Glutamatergic neuron (in vitro differentiated cells): ENCODE data around the gene ACVR1C. TPM values are rescaled to one million over a fixed set of nuclear protein-coding genes. Genes with fewer than 3 reads are reported as not detected.
A peak's percentile ranks its signal among the peaks of the same experiment; 100 is the strongest.
"Not testable (repeated sequence)": the region's sequence is repeated elsewhere in the genome, so short reads cannot be mapped to it uniquely, and the experiment has no call there.

Experiments
- DNase-seq: peaks from one replicate; pipeline ENCODE4 v3.0.0; 2022
- H3K27ac Mint-ChIP-seq: one replicate; pipeline ENCODE4 v1.8.0; 2020; ENCODE audit warnings: mild to moderate bottlenecking, mixed read lengths, inconsistent platforms; ENCODE audit not compliant: unreplicated experiment
- H3K27me3 Mint-ChIP-seq: one replicate; pipeline ENCODE4 v1.8.0; 2020; ENCODE audit warnings: mild to moderate bottlenecking, moderate library complexity, mixed read lengths, inconsistent platforms; ENCODE audit not compliant: unreplicated experiment
- H3K36me3 Mint-ChIP-seq: one replicate; pipeline ENCODE4 v1.8.0; 2020; ENCODE audit warnings: mild to moderate bottlenecking, mixed read lengths, inconsistent platforms; ENCODE audit not compliant: unreplicated experiment
- H3K4me1 Mint-ChIP-seq: one replicate; pipeline ENCODE4 v1.8.0; 2020; ENCODE audit warnings: mild to moderate bottlenecking, low read depth, mixed read lengths, inconsistent platforms; ENCODE audit not compliant: unreplicated experiment
- H3K4me3 Mint-ChIP-seq: one replicate; pipeline ENCODE4 v1.8.0; 2020; ENCODE audit warnings: mild to moderate bottlenecking, mixed read lengths, inconsistent platforms; ENCODE audit not compliant: unreplicated experiment
- H3K9me3 Mint-ChIP-seq: one replicate; pipeline ENCODE4 v1.8.0; 2020; ENCODE audit warnings: mild to moderate bottlenecking, moderate library complexity, mixed read lengths, inconsistent platforms; ENCODE audit not compliant: unreplicated experiment
- total RNA-seq: library from RNA; stranded (reverse); fragmentation: NEBNext Ultra II Directional; extraction: Animal tissue kit (Norgen Biotek cat#: 25700); gene quantifications from one replicate; pipeline ENCODE4 v1.2.1, GENCODE V29; 2021; ENCODE audit not compliant: unreplicated experiment
- TF ChIP-seq, protein P1 (sequence below): fragments of 200-600 bp; sonication (generic); IDR thresholded peaks from one replicate; pipeline ENCODE4 v1.5.0; 2021; ENCODE audit not compliant: partially characterized antibody, unreplicated experiment

The ACVR1C gene
- total RNA-seq, 1 donor from 2014 or later, result 0.59 TPM

DNA sequence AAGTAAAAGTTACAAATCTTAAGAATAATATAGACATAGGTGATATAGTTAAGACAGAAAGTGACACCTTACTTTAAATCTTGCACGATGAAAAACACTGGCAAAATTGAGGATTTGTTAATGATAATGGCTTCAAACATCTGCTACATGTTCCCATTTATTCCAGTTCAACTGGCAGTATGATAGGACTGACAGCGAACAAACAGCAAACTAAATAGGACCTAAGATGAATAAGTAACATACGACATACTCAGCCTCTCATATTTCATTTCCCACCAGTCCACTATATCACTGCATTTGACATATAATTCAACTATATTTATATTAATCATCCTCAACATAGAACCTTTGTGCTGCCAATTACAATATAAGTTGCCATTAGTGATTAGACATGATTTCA lies 36.3 kb downstream of the ACVR1C start:
- no peak for DNase-seq
- peak overlapping the region; percentile 28 for H3K4me3 Mint-ChIP-seq
- peaks cover 14% of the 10 kb centered on the region for H3K4me1 Mint-ChIP-seq
- peaks cover 7% of the 10 kb centered on the region for H3K9me3 Mint-ChIP-seq
- peaks cover 3% of the 10 kb centered on the region for H3K27me3 Mint-ChIP-seq
- H3K36me3 Mint-ChIP-seq, result peaks cover 4% of the 10 kb centered on the region
- H3K27ac Mint-ChIP-seq, result peak overlapping the region; percentile 87
- TF ChIP-seq, protein P1, sequence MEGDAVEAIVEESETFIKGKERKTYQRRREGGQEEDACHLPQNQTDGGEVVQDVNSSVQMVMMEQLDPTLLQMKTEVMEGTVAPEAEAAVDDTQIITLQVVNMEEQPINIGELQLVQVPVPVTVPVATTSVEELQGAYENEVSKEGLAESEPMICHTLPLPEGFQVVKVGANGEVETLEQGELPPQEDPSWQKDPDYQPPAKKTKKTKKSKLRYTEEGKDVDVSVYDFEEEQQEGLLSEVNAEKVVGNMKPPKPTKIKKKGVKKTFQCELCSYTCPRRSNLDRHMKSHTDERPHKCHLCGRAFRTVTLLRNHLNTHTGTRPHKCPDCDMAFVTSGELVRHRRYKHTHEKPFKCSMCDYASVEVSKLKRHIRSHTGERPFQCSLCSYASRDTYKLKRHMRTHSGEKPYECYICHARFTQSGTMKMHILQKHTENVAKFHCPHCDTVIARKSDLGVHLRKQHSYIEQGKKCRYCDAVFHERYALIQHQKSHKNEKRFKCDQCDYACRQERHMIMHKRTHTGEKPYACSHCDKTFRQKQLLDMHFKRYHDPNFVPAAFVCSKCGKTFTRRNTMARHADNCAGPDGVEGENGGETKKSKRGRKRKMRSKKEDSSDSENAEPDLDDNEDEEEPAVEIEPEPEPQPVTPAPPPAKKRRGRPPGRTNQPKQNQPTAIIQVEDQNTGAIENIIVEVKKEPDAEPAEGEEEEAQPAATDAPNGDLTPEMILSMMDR, result no peak

- H3K27me3 Mint-ChIP-seq, result no peaks in the 10 kb centered on the region
- H3K4me3 Mint-ChIP-seq, result no peak overlapping the region
- DNase-seq, result no peak
- peaks cover 6% of the 10 kb centered on the region for H3K4me1 Mint-ChIP-seq
- no peak overlapping the region for H3K27ac Mint-ChIP-seq
- H3K9me3 Mint-ChIP-seq, result no peaks in the 10 kb centered on the region
- TF ChIP-seq, protein P1, result no peak
- no peaks in the 10 kb centered on the region for H3K36me3 Mint-ChIP-seq
These were observed 41.1 kb downstream of the ACVR1C start for GRCh38 chr2:157587576-157587975.

- Mint-ChIP-seq H3K27me3 (no peaks in the 10 kb centered on the region), H3K27ac (no peak overlapping the region)
These were observed 54.5 kb downstream of the ACVR1C start for GRCh38 chr2:157574165-157574564.

DNA sequence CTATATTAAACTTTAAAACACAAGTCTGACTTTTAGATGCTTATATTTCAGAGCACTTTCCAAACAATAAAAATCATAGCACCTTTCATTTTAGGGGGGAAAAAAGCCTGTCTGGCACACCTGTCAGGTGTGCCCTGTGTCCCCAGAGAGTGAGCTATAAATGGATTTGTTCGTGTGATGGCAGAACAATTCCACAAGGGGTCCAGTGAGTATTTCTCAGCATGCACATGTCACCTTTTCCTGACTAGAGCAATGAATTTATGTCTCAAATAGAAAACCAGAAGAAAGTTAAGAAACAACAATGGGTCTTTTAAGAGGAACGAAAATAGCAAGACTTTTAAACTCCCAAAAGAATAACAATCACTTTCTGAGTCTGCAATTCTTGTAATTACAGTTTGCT lies 55.9 kb downstream of the ACVR1C start:
- no peak for DNase-seq
- Mint-ChIP-seq H3K4me3 (no peak overlapping the region), H3K27me3 (no peaks in the 10 kb centered on the region), H3K9me3 (no peaks in the 10 kb centered on the region), H3K4me1 (no peaks in the 10 kb centered on the region), H3K36me3 (no peaks in the 10 kb centered on the region), H3K27ac (no peak overlapping the region)
- TF ChIP-seq, protein P1, result peak; percentile 65

More at GRCh38 chr2:157574165-157574564, 54.5 kb downstream of the ACVR1C start:
- DNase-seq, result no peak
- Mint-ChIP-seq H3K4me1 (no peaks in the 10 kb centered on the region), H3K9me3 (no peaks in the 10 kb centered on the region), H3K4me3 (no peak overlapping the region), H3K36me3 (no peaks in the 10 kb centered on the region)
- TF ChIP-seq, protein P1, result no peak

DNA sequence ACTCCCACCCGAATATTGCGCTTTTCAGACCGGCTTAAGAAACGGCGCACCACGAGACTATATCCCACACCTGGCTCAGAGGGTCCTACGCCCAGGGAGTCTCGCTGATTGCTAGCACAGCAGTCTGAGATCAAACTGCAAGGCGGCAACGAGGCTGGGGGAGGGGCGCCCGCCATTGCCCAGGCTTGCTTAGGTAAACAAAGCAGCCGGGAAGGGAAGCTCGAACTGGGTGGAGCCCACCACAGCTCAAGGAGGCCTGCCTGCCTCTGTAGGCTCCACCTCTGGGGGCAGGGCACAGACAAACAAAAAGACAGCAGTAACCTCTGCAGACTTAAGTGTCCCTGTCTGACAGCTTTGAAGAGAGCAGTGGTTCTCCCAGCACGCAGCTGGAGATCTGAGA lies 62.0 kb downstream of the ACVR1C start:
- not testable (repeated sequence) for H3K27me3 Mint-ChIP-seq, DNase-seq, H3K9me3 Mint-ChIP-seq, H3K4me1 Mint-ChIP-seq, H3K4me3 Mint-ChIP-seq, H3K36me3 Mint-ChIP-seq, H3K27ac Mint-ChIP-seq

DNA sequence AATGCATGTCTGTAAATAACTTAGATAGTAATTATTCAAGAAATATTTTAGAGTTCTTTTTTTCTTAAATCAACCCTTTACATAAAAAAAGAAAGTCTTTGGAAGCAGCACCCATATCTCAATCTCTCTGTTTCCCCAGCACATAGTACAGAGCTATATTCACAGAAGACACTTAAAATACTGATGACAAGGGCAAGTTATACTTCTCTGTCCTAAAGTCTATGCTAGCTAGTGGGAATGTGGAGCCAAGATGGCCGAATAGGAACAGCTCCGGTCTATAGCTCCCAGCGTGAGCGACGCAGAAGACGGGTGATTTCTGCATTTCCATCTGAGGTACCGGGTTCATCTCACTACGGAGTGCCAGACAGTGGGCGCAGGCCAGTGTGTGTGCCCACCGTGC lies 62.6 kb downstream of the ACVR1C start:
- not testable (repeated sequence) for H3K27ac Mint-ChIP-seq, H3K36me3 Mint-ChIP-seq, H3K4me3 Mint-ChIP-seq, DNase-seq, H3K4me1 Mint-ChIP-seq, H3K9me3 Mint-ChIP-seq, H3K27me3 Mint-ChIP-seq
